Measurements from ENCODE around the gene LYST. TPM values are rescaled to one million over a fixed set of nuclear protein-coding genes. Genes with fewer than 3 reads are reported as not detected.

The LYST gene
- total RNA-seq, 2 donors from 2014 or later: 33.5 to 73.0 TPM

DNA sequence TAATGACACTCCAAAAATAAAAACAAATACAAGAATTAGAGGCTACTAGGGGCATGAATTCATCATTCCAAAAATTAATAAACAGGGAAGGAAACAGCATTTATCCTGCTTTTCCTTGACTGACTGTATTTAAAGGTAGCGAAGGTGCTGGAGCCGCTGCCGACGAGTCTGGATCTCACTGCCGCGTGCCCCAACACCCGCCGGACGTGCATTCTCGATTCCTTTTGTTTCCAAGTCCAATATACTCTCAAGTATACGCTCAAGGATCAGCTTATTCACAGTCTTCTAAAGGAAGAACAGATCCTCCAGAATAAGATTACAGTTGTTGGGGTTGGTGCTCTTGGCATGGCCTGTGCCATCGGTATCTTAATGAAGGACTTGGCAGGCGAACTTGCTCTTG is 129.0 kb downstream of the LYST start:
- H3K9me3 Mint-ChIP-seq: no peaks in the 10 kb centered on the region
- no peak overlapping the region for H3K27ac Mint-ChIP-seq
- ATAC-seq (no peak), DNase-seq (ENCODE audit: low spot score in 2 of 2) (no peak)
- H3K36me3 Mint-ChIP-seq: peaks cover 12 to 33% of the 10 kb centered on the region in 2 donors

GRCh38 chr1:235736263-235736662 is 130.4 kb downstream of the LYST start:
- DNase-seq (ENCODE audit: low spot score in 2 of 2): no peak
- no peak overlapping the region for H3K27ac Mint-ChIP-seq
- peaks cover 5 to 24% of the 10 kb centered on the region in 2 donors for H3K36me3 Mint-ChIP-seq
- H3K9me3 Mint-ChIP-seq: no peaks in the 10 kb centered on the region
- ATAC-seq: no peak

GRCh38 chr1:235735621-235736020 is 131.1 kb downstream of the LYST start:
- H3K36me3 Mint-ChIP-seq: peaks cover 5 to 23% of the 10 kb centered on the region in 2 donors
- peak in 1 of 2 donors; percentile 53 for ATAC-seq
- H3K27ac Mint-ChIP-seq: no peak overlapping the region
- no peaks in the 10 kb centered on the region for H3K9me3 Mint-ChIP-seq
- no peak for DNase-seq (ENCODE audit: low spot score in 2 of 2)

- H3K27ac Mint-ChIP-seq: no peak overlapping the region
- ATAC-seq: peak in 1 of 2 donors; percentile 74
Observed at GRCh38 chr1:235734335-235734734, 132.4 kb downstream of the LYST start.

GRCh38 chr1:235730007-235730406 is 136.7 kb downstream of the LYST start:
- DNase-seq (ENCODE audit: low spot score in 2 of 2): no peak
- ATAC-seq: no peak
- H3K27ac Mint-ChIP-seq: no peak overlapping the region
- no peaks in the 10 kb centered on the region for H3K9me3 Mint-ChIP-seq
- no peaks in the 10 kb centered on the region for H3K36me3 Mint-ChIP-seq

More at GRCh38 chr1:235734335-235734734, 132.4 kb downstream of the LYST start:
- Mint-ChIP-seq H3K9me3 (no peaks in the 10 kb centered on the region), H3K36me3 (peaks cover 0 to 13% of the 10 kb centered on the region in 2 donors)
- no peak for DNase-seq (ENCODE audit: low spot score in 2 of 2)

- Mint-ChIP-seq H3K27ac (no peak overlapping the region), H3K9me3 (no peaks in the 10 kb centered on the region), H3K36me3 (peaks cover 0 to 6% of the 10 kb centered on the region in 2 donors)
- DNase-seq (ENCODE audit: low spot score in 2 of 2): no peak
- ATAC-seq: no peak
Observed at GRCh38 chr1:235726557-235726956, 140.1 kb downstream of the LYST start.

DNA sequence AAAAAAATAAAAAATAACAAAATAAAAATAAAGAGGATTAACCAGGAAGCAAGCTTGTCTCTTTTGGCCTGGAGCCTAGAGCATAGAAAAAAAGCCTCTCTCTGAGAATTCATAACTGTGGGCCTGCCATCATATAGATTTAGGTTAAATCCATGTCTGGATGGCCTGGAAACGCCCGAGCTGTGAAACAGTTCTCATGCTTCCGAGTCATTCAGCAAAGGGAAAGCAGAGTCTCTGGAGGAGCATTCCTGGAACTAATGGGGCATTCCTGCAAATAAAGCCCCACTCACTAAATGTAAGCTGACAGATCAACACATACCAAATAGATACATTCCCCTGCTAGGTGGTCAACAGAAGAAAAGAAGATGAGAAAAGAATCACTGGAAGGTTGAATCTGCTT is 141.3 kb downstream of the LYST start:
- DNase-seq (ENCODE audit: low spot score in 2 of 2): no peak
- ATAC-seq: no peak
- Mint-ChIP-seq H3K27ac (peak overlapping the region in 1 of 2 donors; percentile 11), H3K36me3 (peaks cover 5 to 11% of the 10 kb centered on the region in 2 donors), H3K9me3 (no peaks in the 10 kb centered on the region)

DNA sequence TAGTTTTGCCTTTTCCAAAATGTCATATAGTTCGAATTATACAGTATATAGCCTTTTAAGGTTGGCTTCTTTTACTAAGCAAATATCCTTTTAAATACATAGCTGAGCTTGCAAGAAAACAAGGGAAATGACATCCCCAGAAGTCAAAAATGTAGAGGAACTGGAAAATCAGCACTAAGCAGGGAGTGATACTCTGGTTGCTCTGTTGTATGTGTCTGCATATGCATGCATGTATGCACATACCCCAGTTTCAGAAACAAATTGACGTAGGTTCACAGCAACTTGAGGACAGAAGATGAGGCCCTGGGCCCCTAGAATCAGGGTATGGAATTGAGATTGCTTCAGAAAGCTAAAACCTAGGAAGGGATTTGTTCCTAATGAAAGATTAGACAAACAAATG is 142.0 kb downstream of the LYST start:
- no peak overlapping the region for H3K27ac Mint-ChIP-seq
- DNase-seq (ENCODE audit: low spot score in 2 of 2): no peak
- peaks cover 7 to 12% of the 10 kb centered on the region in 2 donors for H3K36me3 Mint-ChIP-seq
- H3K9me3 Mint-ChIP-seq: no peaks in the 10 kb centered on the region
- no peak for ATAC-seq

GRCh38 chr1:235722858-235723257 is 143.8 kb downstream of the LYST start:
- Mint-ChIP-seq H3K27ac (no peak overlapping the region), H3K36me3 (peaks cover 7 to 12% of the 10 kb centered on the region in 2 donors), H3K9me3 (no peaks in the 10 kb centered on the region)
- DNase-seq (ENCODE audit: low spot score in 2 of 2) (no peak), ATAC-seq (no peak)

DNA sequence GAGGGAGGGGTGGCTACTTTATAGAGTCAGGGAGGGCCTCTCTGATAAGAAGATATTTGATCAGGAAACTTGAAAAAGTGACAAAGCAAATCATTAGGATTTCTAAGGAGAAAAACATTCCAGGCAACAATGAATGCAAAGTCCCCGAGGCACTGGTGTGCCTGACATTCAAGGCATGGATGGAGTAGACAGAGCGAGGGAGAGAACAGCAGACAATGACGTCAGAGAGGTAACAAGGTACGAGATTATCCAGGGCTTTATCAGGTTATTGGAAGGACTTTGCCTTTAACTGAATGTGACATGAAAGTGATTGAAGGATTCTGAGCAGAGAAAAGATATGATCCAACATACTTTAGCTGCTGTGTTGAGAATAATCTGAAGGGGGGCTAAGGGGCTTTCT is 144.7 kb downstream of the LYST start:
- no peaks in the 10 kb centered on the region for H3K9me3 Mint-ChIP-seq
- no peak for DNase-seq (ENCODE audit: low spot score in 2 of 2)
- peaks cover 7 to 15% of the 10 kb centered on the region in 2 donors for H3K36me3 Mint-ChIP-seq
- ATAC-seq: no peak
- H3K27ac Mint-ChIP-seq: no peak overlapping the region

DNA sequence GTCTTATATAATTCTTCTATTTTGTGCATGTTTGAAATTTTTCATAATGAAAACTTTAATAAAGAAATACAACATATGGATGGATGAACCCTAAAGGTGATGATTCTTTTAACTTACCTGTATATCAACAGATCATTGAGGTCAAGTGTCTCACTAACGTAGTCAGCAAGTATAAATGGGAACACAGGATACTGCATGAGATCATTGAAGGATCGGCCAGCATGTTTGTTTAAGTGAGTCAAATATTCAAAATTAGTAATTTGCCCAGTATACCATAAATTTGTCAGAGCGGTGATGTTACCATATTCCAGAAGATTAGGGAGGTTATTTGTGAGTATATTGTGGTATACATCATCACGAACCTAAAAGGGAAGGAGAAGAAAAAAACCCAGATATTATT is 146.2 kb downstream of the LYST start:
- ATAC-seq: no peak
- Mint-ChIP-seq H3K9me3 (no peaks in the 10 kb centered on the region), H3K27ac (no peak overlapping the region), H3K36me3 (peaks cover 7 to 18% of the 10 kb centered on the region in 2 donors)
- DNase-seq (ENCODE audit: low spot score in 2 of 2): no peak

GRCh38 chr1:235714205-235714897 is 152.4 kb downstream of the LYST start:
- Mint-ChIP-seq H3K9me3 (no peaks in the 10 kb centered on the region), H3K36me3 (peaks cover 0 to 5% of the 10 kb centered on the region in 2 donors)

DNA sequence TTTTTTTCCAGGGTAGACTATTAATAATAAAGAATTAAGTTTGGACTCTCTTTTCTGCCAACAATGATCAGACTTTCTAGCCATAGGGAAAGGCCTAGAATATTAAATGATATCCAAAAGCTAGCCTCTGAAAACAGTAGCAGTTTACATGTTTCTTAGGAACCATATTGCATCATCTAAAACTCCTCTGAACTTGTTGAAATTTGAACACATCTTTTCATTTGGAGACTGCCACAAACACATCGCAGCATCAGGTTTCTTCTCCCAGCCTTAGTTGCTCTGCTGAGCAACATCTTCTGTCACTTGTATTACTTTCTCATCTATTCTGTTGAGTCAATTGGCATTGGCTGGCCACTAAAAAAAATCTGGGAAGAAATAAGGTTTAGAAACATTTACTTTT is 153.9 kb downstream of the LYST start:
- Mint-ChIP-seq H3K9me3 (no peaks in the 10 kb centered on the region), H3K27ac (no peak overlapping the region), H3K36me3 (peaks cover 0 to 10% of the 10 kb centered on the region in 2 donors)
- ATAC-seq (no peak), DNase-seq (ENCODE audit: low spot score in 2 of 2) (no peak)

More at GRCh38 chr1:235714205-235714897, 152.4 kb downstream of the LYST start:
- no peak overlapping the region for H3K27ac Mint-ChIP-seq
- DNase-seq (ENCODE audit: low spot score in 2 of 2) (no peak), ATAC-seq (no peak)

GRCh38 chr1:235710687-235711086 is 156.0 kb downstream of the LYST start:
- ATAC-seq (no peak), DNase-seq (ENCODE audit: low spot score in 2 of 2) (no peak)
- Mint-ChIP-seq H3K9me3 (no peaks in the 10 kb centered on the region), H3K27ac (no peak overlapping the region), H3K36me3 (peaks cover 0 to 4% of the 10 kb centered on the region in 2 donors)

- H3K9me3 Mint-ChIP-seq: no peaks in the 10 kb centered on the region
- H3K36me3 Mint-ChIP-seq: peaks cover 0 to 4% of the 10 kb centered on the region in 2 donors
- DNase-seq (ENCODE audit: low spot score in 2 of 2) (no peak), ATAC-seq (no peak)
- peak overlapping the region in 1 of 2 donors; percentile 79 for H3K27ac Mint-ChIP-seq
Observed at GRCh38 chr1:235709018-235709417, 157.7 kb downstream of the LYST start.

GRCh38 chr1:235708390-235708962 is 158.2 kb downstream of the LYST start:
- ATAC-seq (peak; percentile 61 to 62), DNase-seq (ENCODE audit: low spot score in 2 of 2) (no peak)
- H3K27ac Mint-ChIP-seq: no peak overlapping the region
- H3K36me3 Mint-ChIP-seq: peaks cover 0 to 4% of the 10 kb centered on the region in 2 donors
- no peaks in the 10 kb centered on the region for H3K9me3 Mint-ChIP-seq

DNA sequence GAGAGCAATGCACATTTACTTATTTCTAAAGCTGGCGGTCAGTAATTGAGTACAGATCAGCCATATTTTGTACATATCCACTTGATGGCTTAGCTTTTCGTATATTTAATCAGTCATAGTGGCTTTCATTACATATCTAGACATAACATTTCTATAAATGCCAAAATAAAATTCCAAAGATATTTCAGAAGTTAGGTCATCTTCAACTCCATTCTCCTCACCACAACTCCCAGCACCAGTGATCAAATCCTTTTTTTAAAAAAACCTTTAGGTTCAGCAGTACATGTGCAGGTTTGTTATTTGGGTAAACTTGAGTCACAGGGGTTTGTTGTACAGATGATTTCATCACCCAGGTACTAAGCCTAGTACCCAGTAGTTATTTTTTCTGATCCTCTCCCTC is 163.2 kb downstream of the LYST start:
- ATAC-seq (no peak), DNase-seq (ENCODE audit: low spot score in 2 of 2) (no peak)
- Mint-ChIP-seq H3K9me3 (no peaks in the 10 kb centered on the region), H3K36me3 (peaks cover 22 to 26% of the 10 kb centered on the region in 2 donors), H3K27ac (no peak overlapping the region)

DNA sequence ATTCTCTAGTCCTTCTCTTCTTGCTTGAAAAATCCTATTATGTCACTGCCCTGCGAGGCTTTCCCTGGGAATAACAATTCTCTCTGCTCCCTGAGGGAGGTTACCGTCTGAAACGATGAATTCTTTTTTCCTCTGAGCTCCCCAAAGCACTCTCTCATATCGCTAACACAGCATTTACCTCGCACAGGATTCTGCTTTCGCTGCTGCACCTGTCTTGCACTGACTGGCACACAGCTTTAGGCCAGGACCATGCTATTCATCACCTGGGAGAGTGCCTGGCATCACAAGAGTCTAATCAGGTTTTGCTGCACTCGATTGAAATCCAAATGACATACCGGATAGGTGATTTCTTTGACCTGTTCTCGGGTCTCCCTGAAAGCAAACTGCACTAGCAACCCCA is 164.3 kb downstream of the LYST start:
- no peaks in the 10 kb centered on the region for H3K9me3 Mint-ChIP-seq
- H3K27ac Mint-ChIP-seq: no peak overlapping the region
- no peak for DNase-seq (ENCODE audit: low spot score in 2 of 2)
- H3K36me3 Mint-ChIP-seq: peaks cover 23% of the 10 kb centered on the region in 2 donors
- ATAC-seq: no peak

All from activated naive CD4-positive, alpha-beta T cell treated with anti-CD3 and anti-CD28 coated beads, Interleukin-2, amount 50 U/mL, for 72 hours (primary cell).